ENCODE data around the gene WDTC1. TPM values are rescaled to one million over a fixed set of nuclear protein-coding genes. Genes with fewer than 3 reads are reported as not detected.

The WDTC1 gene
- polyA plus RNA-seq, 1 donor from 2014 or later: 8.5 TPM

DNA sequence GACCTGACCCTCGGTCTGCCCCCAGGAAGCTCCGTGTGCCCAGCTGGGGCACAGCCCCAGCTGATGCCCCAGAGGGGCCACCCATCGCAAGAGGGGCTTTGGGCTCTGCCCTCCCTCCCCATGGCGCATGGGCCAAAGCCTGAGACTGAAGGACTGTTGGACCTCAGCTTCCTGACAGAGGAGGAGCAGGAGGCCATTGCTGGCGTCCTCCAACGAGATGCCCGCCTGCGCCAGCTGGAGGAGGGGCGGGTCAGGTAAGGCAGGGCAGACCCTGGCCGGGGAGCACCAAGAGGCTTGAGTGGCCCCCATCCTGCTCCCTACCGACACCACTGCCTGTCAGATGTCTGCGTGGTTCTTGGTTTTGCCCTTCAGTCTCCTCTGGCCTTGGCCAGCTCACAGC, 110.8 kb downstream of the WDTC1 start:
- Mint-ChIP-seq H3K27ac (peak overlapping the region in 1 of 3 donors; percentile 35), H3K4me3 (peak overlapping the region in 2 of 4 donors; percentile 79 to 87), H3K4me1 (peaks cover 14 to 26% (median 21%) of the 10 kb centered on the region in 3 donors), H3K36me3 (no peaks in the 10 kb centered on the region), H3K9me3 (no peaks in the 10 kb centered on the region), H3K27me3 (no peaks in the 10 kb centered on the region)

DNA sequence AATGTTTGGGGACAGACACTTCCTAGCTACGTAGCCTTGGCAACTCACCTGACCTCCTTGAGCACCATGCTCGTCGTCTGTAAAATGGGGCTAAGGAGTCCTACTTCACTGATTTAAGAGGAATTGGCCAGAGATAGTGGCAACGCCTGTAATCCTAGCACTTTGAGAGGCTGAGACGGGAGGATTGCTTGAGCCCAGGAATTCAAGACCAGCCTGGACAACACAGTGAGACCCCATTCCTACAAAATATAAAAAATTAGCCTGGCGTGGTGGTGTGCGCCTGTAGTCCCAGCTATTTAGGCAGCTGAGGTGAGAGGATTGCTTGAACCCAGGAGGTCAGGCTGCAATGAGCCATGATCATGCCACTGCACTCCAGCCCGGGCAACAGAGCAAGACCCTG, 111.9 kb downstream of the WDTC1 start:
- H3K4me1 Mint-ChIP-seq: peaks cover 7 to 19% (median 15%) of the 10 kb centered on the region in 3 donors
- no peaks in the 10 kb centered on the region for H3K9me3 Mint-ChIP-seq
- H3K27me3 Mint-ChIP-seq: no peaks in the 10 kb centered on the region
- peak overlapping the region in 1 of 3 donors; percentile 76 for H3K27ac Mint-ChIP-seq
- peak overlapping the region in 1 of 4 donors; percentile 79 for H3K4me3 Mint-ChIP-seq
- H3K36me3 Mint-ChIP-seq: no peaks in the 10 kb centered on the region

DNA sequence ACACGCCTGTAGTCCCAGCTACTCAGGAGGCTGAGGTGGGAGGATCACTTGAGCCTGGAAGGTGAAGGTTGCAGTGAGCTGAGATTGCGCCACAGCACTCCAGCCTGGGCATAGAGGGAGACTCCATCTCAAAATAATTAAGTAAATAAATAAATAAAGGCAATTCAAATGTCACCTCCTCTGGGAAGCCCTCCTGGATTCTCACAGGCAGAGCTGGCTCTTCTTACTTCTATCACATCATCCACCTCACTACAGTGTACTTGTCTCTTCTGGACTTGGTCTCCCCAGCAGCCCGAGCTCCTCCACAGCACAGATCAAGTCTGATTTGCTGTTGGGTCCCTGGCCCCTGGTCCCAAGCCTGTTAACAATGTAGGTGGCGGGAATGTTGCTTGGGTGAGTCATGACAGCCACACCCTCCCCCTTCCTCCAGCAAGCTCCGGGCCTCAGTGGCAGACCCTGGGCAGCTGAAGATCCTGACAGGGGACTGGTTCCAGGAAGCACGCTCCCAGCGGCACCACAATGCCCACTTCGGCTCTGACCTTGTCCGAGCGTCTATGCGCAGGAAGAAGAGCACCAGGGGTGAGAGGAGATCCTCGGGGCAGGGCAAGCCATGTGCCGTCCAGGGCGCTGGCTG, 112.7 kb downstream of the WDTC1 start:
- H3K27me3 Mint-ChIP-seq: no peaks in the 10 kb centered on the region
- no peaks in the 10 kb centered on the region for H3K36me3 Mint-ChIP-seq
- H3K4me1 Mint-ChIP-seq: peaks cover 5 to 16% (median 15%) of the 10 kb centered on the region in 3 donors
- no peak overlapping the region for H3K4me3 Mint-ChIP-seq
- no peaks in the 10 kb centered on the region for H3K9me3 Mint-ChIP-seq
- peak overlapping the region in 1 of 3 donors; percentile 91 for H3K27ac Mint-ChIP-seq

DNA sequence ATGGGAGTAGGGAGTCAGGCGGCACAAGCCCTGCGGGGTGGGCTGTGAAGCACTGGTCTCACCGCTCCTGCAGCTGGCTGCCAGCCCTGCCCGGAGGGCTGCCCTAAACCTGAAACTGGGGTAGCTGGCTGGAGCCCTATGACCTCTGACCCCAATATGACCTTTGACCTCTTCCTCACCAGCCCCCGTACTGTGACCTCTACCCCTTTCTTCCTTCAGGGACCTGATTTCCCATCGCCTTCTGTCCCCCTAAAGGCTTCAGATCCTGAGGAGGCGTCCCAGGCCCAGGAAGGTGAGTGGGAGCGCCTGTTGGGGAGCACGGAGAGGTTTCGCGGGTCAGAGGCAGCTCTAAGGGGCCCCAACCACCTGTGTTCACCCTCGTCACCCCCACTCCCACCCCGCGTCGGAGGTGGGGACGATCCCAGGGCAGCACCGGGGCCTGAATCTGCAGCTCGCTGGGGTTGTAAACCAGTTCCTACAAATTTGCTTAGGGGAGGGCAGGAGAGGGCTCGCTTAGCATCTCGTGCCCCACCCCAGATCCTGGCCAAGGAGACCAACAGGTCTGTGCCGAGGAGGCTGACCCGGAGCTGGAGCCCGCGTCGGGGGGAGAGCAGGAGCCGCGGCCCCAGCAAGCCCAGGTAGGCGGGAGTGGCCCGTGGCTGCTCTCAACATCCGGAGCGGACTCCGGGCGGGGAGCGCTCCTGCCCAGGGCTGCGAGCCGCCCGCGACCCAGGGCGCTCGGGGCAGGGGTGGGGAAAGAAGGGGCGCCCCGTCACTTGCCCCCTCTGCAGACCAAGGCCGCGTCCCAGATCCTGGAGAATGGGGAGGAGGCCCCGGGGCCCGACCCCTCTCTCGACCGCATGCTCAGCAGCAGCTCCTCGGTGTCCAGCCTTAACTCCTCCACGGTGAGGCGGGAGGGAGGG, 114.7 kb downstream of the WDTC1 start:
- Mint-ChIP-seq H3K4me1 (peaks cover 2 to 11% (median 3%) of the 10 kb centered on the region in 3 donors), H3K9me3 (no peaks in the 10 kb centered on the region), H3K27me3 (no peaks in the 10 kb centered on the region), H3K36me3 (no peaks in the 10 kb centered on the region), H3K27ac (no peak overlapping the region), H3K4me3 (peak overlapping the region in 2 of 4 donors; percentile 63 to 67)

DNA sequence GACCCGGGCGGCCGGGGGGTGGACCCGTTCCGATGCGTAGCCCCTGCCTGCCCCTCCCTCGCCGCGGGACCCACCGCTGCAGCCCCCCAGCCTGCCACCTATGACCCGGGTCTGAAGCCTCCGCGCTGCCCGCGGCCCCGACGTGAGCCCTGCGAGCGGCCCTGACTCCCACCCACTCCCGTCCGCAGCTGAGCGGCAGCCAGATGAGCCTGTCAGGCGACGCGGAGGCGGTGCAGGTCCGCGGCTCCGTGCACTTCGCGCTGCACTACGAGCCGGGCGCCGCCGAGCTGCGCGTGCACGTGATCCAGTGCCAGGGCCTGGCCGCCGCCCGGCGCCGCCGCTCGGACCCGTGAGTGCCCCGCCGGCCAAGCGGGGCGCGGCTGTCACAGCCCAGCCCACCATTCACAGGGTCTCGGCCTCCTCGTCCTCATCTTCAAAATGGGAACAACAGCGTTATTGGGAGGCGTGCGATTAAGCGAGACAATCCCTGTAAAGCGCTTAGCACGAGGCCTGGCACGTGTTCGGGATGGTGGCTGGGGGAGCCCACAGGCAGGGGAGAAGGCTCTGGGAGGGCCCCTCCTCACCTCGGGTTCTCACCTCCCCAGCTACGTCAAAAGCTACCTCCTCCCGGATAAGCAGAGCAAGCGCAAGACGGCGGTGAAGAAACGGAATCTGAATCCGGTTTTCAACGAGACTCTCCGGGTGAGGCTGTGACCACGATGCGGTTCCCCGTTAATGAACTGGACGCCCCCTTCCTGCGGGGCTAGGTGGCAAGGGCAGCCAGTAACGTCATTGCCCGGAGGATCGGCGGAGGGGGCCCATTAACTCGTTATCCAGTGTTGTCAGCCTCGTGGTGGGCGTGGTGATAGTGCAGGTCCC, 115.6 kb downstream of the WDTC1 start:
- H3K36me3 Mint-ChIP-seq: no peaks in the 10 kb centered on the region
- H3K9me3 Mint-ChIP-seq: no peaks in the 10 kb centered on the region
- no peaks in the 10 kb centered on the region for H3K27me3 Mint-ChIP-seq
- H3K27ac Mint-ChIP-seq: peak overlapping the region in 1 of 3 donors; percentile 73
- peak overlapping the region in 1 of 4 donors; percentile 22 for H3K4me3 Mint-ChIP-seq
- peaks cover 2 to 8% (median 3%) of the 10 kb centered on the region in 3 donors for H3K4me1 Mint-ChIP-seq

DNA sequence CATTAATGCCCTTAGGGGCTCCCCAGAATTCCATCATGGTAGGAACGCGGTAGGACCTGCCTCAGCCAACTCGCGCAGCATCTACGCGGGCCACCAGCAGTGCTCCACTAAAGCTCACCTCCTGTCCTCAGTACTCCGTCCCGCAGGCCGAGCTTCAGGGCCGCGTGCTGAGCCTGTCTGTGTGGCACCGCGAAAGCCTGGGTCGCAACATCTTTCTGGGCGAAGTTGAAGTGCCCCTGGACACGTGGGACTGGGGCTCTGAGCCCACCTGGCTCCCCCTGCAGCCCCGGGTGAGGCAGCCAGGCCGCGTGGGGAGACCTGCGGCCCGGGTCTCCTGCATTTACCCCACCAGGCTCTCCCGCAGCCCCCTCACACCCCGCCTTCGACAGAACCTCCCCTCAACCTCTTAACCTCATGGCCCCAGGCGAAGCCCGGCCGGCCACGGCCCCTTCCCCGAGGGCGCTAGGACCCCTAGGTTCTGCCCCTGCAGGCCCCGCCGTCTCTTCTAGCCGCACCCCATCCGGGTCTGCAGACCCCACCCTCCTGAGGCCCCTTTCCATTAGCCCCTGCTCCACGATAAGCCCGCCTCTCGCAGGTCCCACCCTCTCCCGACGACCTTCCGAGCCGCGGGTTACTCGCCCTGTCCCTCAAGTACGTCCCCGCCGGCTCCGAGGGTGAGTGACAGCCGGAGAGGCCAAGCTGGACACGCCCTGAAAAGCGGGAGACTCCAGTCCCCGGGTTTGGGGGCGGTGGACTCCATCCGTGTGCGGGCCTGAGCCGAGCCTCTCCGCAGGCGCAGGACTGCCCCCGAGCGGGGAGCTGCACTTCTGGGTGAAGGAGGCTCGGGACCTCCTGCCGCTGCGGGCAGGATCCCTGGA, 116.5 kb downstream of the WDTC1 start:
- Mint-ChIP-seq H3K4me3 (no peak overlapping the region), H3K9me3 (no peaks in the 10 kb centered on the region), H3K4me1 (peaks cover 7 to 13% (median 10%) of the 10 kb centered on the region in 3 donors), H3K27ac (peak overlapping the region in 1 of 3 donors; percentile 73), H3K36me3 (no peaks in the 10 kb centered on the region), H3K27me3 (no peaks in the 10 kb centered on the region)

DNA sequence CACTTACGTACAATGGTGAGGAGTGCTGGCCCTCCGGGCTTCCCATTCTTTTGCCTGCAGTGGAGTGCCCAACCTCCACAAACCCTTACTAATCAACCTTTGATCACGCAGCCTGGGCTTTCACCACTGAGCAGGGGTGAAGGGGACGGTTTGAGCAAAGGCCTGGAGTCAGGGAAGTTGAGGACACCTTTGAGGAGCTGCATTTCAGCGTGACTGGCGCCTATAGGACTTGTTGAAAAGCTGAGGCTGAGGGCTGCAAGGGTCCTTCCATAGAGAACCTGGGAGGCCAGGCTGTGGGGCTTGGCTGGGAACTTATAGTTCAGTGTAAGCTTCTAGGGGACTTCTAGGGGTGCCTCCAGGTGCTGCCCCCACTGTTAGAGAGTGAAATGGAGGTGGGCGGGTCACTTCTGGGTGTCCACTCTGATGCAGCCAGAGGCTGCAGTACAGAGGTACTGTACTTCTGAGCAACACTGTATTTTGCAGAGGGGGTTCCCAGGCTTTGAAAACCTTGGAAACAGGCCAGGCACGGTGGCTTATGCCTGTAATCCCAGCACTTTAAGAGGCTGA, 117.2 kb downstream of the WDTC1 start:
- Mint-ChIP-seq H3K4me3 (peak overlapping the region in 1 of 4 donors; percentile 20), H3K9me3 (no peaks in the 10 kb centered on the region), H3K27me3 (no peaks in the 10 kb centered on the region), H3K27ac (no peak overlapping the region), H3K4me1 (peaks cover 5 to 14% (median 8%) of the 10 kb centered on the region in 3 donors), H3K36me3 (no peaks in the 10 kb centered on the region)

DNA sequence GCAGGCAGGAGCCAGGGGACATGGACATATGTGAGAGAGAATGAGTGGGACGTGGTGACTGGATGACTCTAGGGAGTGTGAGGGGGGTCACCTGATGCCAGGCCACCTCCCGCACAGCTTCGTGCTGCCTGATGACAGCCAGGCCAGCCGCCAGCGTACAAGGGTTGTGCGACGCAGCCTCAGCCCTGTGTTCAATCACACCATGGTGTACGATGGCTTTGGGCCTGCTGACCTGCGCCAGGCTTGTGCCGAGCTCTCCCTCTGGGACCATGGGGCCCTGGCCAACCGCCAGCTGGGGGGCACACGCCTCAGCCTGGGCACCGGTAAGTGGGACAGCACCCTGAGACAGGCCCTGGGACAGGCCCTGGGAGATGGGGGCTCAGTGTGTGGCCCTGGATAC, 118.7 kb downstream of the WDTC1 start:
- Mint-ChIP-seq H3K27ac (no peak overlapping the region), H3K36me3 (no peaks in the 10 kb centered on the region), H3K4me3 (peak overlapping the region in 1 of 4 donors; percentile 84), H3K9me3 (no peaks in the 10 kb centered on the region), H3K27me3 (no peaks in the 10 kb centered on the region), H3K4me1 (peaks cover 8 to 19% (median 17%) of the 10 kb centered on the region in 3 donors)

DNA sequence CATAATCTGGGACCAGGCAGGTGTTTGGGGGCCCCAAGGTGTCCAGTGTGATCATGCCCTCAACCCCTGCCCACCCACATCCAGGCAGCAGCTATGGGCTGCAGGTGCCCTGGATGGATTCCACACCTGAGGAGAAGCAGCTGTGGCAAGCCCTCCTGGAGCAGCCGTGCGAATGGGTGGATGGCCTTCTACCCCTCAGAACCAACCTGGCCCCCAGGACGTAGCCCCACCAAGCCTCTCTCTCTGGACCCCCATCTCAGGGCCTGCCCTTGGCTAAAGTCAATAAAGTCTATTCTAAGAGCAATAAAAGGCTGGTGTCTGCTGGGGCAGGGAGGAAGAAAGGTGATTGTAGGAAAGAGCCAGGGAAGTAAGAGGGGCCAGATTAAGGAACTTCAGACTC, 119.2 kb downstream of the WDTC1 start:
- Mint-ChIP-seq H3K4me1 (peaks cover 8 to 19% (median 17%) of the 10 kb centered on the region in 3 donors), H3K4me3 (peak overlapping the region in 2 of 4 donors; percentile 14 to 58)

DNA sequence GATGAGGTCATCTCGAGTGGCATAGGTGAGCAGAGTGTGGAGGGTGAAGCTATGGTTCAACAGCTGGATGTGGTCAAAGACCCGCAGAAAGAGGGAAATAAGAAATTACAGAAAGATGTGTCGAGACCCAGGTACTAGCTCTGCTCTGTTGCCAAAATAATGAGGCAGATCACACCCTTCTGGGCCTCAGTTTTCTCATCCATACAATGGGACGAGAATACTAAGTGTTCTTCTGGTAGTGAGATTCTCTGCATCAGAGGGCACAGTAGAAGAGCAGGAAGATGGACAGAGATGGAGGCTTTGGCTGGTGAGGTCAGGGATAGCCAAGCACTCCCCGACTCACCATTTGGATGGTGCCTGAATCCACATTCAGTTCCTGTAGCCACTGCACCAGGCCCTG, 121.3 kb downstream of the WDTC1 start:
- Mint-ChIP-seq H3K27me3 (peaks cover 2% of the 10 kb centered on the region), H3K27ac (peak overlapping the region in 2 of 3 donors; percentile 81 to 85), H3K36me3 (no peaks in the 10 kb centered on the region), H3K9me3 (no peaks in the 10 kb centered on the region), H3K4me1 (peaks cover 17 to 32% (median 29%) of the 10 kb centered on the region in 3 donors), H3K4me3 (peak overlapping the region in 3 of 4 donors; percentile 9 to 87 (median 85))

More for the DNA sequence above, 119.2 kb downstream of the WDTC1 start:
- H3K36me3 Mint-ChIP-seq: no peaks in the 10 kb centered on the region
- peak overlapping the region in 1 of 3 donors; percentile 7 for H3K27ac Mint-ChIP-seq
- H3K9me3 Mint-ChIP-seq: no peaks in the 10 kb centered on the region
- no peaks in the 10 kb centered on the region for H3K27me3 Mint-ChIP-seq

DNA sequence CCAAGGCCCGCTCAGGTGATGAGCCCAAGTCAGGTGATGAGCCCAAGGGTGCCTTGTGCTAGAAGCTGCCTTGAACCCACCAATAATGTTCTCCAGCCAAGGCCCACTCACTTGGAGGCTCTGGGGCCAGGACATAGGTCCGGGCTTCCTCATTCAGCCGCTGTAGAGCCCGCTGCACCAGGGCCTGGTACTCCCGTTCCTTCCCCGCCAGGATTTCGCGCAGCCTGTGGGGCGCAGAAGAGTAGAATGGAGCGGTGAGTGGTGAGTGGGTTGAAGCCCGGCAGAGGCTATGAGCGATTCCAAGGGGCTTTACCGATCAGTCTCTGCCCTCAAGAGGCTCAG, 121.8 kb downstream of the WDTC1 start:
- no peaks in the 10 kb centered on the region for H3K9me3 Mint-ChIP-seq
- H3K27me3 Mint-ChIP-seq: peaks cover 2% of the 10 kb centered on the region
- H3K4me1 Mint-ChIP-seq: peaks cover 17 to 32% (median 29%) of the 10 kb centered on the region in 3 donors
- peak overlapping the region; percentile 75 to 88 (median 81) for H3K4me3 Mint-ChIP-seq
- H3K36me3 Mint-ChIP-seq: no peaks in the 10 kb centered on the region
- peak overlapping the region in 2 of 3 donors; percentile 39 to 85 for H3K27ac Mint-ChIP-seq

DNA sequence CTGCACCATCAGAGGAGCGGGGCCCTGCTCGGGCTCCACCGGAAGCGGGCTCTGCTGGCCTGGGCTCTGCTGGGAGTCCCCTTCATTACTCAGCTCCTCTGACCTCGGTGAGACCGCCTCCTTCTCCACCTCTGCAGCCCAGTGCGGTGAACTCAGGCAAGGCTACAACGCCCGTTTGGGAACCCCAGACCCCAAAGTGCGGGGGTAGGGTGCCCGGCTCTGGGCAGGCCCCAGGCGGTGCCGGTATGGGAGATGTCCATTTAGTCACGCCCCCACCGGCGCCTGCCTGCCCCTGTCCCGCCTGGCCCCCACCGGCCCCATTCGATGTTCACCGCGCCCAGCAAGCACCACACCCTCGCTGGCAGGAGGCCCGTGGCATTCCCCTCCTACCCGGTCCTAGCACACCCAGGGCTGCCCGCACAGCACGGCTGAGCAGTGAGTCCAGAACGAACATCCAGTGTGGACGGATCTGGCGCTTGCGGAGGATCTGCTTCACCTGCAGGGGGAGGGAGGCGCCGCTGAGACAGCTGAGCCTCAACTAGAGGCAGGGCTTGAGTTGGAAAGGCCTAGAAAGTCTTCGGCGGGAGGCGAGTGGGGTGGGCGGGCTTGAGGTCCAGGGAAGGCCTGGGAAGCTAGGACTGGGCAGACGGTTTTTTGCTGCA, 122.3 kb downstream of the WDTC1 start:
- Mint-ChIP-seq H3K9me3 (no peaks in the 10 kb centered on the region), H3K27me3 (peaks cover 2% of the 10 kb centered on the region), H3K4me1 (peaks cover 17 to 32% (median 29%) of the 10 kb centered on the region in 3 donors), H3K4me3 (peak overlapping the region; percentile 75 to 88 (median 81)), H3K36me3 (no peaks in the 10 kb centered on the region), H3K27ac (peak overlapping the region; percentile 59 to 86 (median 84))

Measured in IgD-negative memory B cell (primary cell).